SIG-M5 treated with dmso at 0.1 percent for 504 hours (cell line): ENCODE results near the gene DHPS.

Source experiments
- DNase-seq: peaks from one replicate; lab custom pipeline; 2025; ENCODE audit not compliant: unreplicated experiment; lab: John Stamatoyannopoulos, UW

Gene DHPS

DNA sequence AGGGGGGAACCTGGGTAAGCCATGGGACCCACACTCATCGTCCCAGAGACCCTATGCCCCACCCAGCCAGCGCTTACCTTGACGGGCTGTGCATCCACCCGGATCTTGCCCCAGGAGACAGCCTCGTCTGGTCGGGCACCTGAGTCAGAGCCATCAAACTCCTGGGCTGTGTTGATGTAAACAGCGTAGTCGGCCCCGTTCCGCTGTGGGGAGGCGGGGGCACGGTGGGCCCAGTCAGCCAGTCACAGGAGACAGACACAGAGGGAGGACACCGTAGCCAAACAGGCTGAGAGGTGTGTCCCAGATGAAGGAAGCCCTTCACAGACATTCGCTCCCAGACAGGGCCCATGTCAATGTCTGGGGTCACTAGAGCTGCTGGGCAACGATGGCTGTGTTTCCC is 5.7 kb downstream of the DHPS start:
- DNase-seq, result no peak

DNA sequence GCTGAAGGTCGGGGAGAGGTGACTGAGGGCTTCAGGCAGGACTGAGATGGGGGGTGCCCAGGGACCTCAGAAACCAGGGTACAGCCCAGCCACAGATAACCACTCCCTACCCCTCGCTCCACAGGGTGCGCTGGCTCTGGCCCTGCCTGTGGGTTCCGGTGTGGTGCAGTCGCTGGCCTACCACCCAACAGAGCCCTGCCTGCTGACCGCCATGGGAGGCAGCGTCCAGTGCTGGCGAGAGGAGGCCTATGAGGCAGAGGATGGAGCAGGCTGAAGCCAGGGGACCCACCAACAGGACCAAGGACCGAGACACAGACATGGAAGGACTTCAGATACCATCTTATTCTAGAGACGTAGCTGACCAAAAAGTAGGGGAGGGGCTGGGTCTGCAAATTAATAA is 6.3 kb downstream of the DHPS start:
- DNase-seq, result no peak

DNA sequence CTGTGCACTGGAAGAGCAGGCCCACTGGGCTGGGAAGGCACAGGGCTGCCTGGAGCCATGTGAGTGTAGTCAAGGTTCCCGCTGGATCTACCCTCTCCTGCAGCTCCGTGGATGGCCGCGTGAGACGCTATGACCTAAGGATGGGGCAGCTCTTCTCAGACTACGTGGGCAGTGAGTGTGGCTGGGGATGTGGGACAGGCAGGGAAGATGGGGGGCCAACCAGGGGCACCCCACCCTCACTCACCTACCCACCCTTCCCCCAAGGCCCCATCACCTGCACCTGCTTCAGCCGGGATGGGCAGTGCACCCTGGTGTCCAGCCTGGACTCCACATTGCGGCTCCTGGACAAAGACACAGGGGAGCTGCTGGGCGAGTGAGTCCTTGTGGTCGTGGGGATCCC is 8.9 kb downstream of the DHPS start:
- no peak for DNase-seq

DNA sequence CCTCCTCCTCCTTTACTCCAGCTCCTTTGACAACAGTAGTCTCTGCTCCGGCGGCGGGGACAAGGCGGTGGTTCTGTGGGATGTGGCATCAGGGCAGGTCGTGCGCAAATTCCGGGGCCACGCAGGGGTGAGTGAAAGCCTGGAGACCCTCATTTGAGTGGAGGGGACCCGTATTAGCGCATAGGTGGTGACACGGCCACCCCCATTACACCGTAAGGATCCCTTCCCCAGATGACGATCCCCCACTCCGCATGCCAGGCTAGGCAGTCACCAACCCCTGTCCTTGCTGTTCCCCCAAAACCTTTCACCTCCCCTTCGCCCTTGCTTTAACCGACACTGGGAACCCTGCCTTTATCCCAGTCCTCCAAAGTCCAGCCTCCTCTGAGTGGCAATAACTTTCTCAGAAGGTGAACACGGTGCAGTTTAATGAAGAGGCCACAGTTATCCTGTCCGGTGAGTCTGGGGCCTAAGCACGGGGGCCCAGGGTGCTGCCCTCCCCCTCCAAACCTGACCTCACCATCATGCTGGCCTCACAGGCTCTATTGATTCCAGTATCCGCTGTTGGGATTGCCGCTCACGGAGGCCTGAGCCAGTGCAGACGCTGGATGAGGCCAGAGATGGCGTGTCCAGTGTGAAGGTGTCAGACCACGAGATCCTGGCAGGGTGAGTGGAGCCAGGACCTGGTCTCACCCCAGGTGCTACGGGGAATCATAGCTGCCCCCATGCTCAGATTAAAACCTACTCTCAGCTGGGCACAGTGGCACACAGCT is 11.3 kb downstream of the DHPS start:
- DNase-seq, result no peak

DNA sequence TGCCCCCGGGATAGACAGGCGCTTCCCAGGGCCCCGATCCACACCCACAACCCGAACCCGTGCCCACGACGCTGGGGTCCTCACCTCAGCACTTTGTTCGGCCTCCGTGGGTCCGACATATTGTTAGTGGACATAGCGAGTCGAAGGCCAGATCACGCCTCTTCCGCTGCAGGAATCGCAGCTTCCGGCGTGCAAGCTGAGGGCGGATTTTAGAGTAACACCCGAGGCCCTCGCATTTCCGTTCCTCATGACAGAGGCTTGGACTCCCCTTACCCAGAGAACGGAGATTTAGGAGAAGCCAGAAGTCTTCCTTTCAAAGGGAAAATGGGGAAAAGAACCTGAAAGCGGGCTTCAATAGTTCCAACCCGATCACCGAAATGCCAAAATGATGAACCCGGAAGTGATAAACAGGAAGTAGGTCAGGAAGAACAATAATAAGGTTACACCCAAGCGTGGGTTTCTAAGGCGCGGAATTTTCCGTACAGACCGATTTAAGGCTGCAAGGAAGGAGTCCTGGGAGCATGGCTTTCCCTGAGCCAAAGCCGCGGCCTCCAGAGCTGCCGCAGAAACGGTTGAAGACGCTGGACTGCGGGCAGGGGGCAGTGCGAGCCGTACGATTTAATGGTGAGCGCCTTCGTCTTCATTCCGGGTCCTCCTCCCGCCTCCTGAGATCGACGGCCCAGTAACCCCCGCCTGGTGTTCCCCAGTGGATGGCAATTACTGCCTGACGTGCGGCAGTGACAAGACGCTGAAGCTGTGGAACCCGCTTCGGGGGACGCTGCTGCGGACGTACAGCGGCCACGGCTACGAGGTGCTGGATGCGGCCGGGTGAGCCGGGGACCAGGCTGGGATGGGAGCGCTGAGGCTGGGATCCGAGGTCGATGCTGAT is 12.2 kb downstream of the DHPS start:
- peak; percentile 78 for DNase-seq

DNA sequence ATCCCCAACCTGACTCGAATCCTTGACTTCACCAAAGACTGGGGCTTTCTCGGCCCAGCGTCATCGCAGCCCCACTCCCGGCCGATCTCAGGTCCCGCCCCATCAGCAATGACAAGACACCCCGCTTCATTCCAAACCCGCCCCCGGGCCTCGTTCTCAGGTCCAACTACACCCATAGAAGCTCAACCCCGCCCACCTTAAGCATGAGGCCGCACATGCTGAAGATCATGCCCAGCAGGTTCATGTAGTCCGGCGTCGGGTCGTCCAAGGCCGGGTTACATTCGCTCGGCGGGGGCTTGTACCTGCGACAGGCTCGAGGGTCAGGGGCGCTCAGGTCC is 12.8 kb downstream of the DHPS start:
- DNase-seq, result peak; percentile 10

DNA sequence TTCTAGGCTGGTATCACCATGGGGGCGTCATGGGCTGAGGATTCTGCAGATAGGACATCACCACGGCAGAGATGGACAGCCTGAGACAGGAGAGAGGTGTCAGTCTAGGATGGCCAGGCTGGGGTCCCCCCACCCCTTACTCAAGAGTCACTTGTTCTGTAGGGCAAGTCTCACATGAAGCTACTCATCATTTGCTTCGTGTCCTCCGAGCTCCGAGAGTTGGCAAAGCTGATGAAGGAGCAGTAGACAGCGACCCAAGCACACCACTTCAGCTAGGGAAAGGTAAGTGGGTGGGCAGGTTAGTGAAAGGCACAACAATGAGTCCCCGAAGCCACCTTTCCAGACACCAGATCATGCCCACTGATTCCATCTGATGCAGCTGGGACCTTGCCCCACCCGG is 13.3 kb downstream of the DHPS start:
- DNase-seq, result no peak

DNA sequence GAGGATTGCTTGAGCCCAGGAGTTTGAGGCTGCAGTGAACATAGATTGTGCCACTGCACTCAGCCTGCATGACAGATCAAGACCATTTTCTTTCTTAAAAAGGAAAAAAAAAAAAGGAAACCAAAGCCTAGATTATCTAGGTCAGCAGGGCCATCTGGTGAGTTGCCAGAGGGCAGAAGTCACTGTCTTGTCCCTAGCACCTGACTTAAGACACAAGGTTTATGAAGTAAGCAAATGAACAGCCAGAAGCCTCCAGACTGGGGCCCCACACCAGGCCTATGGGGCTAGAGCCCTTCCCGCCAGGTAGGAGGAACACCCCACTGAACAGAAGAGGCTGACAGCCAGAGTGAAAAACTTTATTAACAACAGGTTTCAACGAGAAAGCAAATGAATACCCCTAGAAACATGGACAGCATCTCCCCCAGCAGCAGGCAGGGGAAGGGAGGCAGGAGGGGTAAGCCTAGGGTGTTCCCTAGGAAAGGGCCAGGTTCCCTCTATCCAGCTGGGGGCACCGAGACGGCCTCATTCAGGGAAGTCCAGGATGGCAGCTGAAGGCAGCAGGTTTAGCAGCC is 13.9 kb downstream of the DHPS start:
- DNase-seq, result no peak

DNA sequence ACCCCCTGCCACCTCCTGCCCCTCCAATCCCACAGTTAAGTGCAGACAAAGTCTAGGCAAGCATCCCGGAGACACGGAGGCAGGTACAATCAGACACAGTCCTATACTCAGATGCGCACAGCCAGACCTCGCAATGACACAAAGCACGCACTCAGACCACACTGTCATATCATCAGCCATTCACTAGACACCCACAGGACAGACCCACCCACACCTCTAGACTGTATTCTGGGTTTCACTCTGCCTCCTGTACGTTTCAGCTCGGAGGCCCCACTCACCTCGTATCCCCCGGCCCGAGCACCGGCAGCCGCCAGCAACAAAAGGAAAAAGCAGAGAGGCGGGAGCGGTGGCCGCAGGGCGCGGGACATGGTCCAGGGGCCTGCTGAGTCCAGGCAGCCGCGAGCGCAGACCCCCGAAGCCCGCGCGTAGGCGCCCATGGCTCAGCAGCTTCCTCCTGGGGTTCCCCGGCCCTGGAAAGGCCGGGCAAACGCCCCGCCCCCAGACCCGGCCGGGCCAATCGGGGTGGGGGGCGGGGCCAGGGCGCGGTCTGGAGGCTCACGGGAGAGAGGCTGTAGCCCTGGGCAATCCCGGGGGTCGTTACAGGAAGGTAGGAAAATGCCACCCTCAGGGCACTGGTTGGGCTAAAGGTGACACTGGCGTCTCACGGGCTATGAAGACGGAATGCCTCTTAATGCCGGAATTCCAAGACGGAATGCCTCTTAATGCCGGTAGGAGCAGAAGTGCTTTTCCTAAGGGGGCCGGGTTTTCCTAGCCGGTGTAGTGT is 15.2 kb downstream of the DHPS start, which contains the start of the genes MAN2B1 and WDR83:
Gene MAN2B1, minus strand, starts transcription at position 478 of the 784 bp plus-strand sequence. Its CDS starts 41 bp downstream, at position 437.
Gene WDR83, plus strand, starts transcription at position 543 of the 784 bp plus-strand sequence. CDS start 2,984 bp downstream, outside the sequence.
- peak; percentile 67 for DNase-seq

DNA sequence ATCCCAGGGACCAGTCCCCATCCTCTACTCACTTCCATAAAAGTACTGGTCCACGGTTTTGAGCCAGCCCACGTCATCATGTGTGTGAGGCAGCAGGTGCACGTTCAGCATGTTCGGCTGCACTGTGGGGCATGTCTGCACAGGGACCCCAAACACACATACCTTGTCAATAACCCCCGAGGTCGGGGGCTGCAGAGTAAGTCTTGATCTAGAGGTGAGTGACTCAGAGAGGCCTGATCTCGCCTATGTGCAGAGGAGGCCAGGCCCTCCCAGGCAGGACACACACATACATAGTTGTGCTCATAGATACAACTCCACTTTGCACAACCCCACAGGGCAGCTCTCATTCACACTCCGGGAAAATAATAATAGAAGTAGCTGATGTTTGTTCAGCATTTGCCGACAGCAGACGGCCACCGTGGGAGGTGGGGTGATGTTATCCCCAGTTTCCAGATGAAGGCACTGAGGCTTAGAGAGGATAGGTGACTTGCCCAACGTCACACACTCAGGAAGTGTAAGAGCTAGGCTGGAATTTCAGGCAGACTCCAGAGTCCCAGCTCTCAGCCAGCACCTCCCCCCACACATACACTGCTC is 15.9 kb downstream of the DHPS start:
- DNase-seq, result peak; percentile 27

DNA sequence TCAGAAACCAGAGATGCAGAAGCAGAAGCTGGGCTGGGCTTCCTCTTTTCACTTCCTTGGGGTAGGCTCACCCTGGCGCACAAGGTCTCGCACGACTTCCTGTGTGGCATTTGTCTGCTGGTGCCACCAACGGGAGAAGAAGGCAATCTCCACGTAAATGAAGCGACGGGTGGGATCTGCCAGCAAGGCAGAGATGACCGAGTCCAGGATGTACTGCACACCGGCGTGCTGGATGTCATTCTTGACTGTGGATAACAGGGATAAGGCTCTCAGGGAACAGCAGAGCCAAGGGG is 16.5 kb downstream of the DHPS start:
- peak; percentile 83 for DNase-seq

DNA sequence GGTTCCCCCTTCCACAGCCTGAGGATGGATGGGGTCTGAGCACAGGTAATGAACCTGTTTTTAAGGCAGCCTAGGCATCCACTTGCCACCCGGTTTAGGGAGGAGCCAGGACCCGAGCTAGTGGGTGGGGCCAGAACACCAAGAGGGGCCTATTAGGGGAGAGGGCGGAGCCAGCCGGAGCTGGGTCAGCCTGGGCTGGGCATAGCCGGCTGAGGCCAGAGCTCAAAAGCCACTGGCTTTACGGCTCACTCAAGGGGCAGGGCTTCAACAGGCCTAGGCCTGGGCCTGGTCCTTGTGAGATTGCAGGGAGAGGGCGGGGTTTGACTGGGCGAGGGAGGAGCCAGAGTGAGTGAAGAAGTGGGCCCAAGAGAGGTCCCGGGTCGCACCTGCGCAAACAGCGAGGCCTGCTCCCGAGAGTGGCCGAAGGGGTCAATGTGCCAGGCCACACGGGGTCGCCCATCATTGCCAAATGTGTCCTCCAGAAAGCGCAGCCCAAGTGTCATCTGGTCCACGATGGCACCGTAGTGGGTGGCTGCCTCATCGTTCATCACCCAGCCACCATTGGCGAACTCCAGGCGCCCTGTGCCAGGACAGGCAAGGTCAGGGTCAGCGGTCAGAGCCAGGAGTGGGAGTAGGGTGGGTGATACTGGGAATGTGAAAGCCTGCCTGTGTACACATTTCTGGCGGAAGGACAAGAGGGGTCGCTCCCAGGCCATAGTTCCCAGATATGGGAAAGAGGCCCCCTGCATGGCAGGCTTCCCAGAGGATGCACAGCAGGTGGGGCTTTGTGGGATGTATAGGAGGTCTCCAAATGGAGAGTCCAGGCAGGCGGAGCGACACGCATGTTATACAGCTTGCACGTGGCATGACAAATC is 17.0 kb downstream of the DHPS start:
- DNase-seq, result peak; percentile 2

DNA sequence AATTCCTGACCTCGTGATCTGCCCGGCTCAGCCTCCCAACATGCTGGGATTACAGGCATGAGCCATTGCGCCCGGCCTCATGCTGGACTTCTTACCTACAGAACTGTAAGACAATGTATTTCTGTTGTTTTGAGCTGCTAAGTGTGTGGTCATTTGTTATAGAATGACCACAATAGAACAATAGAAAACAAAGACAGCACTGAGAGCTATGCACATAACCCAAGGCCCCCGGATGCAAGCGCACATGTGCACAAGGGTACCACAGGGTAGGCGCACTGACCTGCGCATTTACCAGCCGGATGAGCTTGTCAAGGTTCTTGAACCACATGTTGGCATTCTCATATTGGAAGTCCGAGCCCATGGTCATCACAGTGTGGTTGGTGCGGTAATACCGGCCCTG is 20.7 kb downstream of the DHPS start:
- no peak for DNase-seq

DNA sequence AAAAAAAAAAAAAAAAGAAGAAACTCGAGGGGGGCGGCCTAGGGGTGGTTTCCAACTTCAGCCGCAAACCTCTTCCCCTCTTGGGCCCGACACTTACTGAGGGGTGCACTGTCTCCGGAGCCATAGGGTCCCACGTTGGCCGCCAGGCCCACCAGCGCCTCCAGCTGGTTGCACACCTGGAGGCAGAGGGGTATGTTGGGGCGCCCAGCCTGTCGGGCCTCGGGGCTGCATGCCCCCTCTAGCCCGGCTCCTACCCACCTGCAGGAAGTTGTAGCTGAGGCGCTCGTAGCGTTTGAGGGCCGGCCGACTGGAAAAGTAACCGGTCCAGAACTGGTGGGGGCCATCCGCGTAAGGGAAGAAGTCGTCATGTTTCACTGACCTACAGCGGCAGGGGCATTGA is 23.7 kb downstream of the DHPS start:
- no peak for DNase-seq

DNA sequence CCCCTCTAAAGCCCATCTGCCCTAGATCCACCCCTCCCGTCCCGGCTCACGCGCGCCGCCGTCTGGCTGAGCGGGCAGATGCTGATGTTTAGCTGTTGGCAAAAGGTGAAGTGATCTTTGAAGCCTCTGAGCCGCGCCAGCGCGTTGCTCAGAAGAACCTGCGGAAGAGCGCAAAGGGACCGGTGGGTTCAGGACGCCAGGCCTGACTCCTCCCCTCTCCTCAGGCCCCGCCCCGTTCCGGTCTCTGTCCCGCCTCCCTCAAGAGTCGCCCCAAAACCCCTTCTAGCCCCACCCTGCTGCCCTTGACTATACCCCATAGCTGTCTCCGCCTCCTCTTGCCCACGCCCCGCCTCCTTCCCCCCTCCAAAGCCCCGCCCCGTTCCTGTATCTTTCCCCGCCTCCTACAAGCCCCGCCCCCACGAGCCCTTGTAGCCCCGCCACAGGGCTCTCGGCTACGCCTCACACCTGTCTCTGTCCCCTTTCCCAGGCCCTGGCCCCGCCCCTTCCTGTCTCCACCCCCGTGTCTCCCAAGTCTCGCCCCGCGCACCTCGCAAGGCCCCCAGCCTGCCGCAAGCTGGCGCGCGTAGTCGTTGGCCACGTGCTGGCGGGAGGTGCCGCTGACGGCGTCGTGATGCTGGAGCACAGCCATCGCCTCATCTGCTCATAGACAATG is 24.6 kb downstream of the DHPS start:
- DNase-seq, result no peak

DNA sequence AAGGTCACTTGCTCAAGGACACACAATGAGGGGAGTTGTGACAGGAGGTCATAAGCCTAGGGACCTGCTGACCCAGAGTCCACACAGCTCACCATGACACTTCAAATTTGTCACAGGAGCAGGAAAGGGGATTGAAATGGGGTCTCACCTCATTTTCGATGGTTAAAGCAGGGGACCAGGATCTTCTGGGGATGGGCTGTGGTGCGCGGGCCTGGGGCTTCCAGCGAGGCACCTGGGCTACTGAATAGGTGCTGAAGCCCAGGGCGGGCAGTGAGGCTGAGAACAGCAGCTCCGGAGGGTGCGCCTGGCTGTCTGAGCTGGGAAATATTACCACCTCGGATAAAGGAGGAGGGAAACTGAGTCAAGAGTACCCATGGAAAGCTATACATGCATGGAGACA is 26.1 kb downstream of the DHPS start:
- no peak for DNase-seq

DNA sequence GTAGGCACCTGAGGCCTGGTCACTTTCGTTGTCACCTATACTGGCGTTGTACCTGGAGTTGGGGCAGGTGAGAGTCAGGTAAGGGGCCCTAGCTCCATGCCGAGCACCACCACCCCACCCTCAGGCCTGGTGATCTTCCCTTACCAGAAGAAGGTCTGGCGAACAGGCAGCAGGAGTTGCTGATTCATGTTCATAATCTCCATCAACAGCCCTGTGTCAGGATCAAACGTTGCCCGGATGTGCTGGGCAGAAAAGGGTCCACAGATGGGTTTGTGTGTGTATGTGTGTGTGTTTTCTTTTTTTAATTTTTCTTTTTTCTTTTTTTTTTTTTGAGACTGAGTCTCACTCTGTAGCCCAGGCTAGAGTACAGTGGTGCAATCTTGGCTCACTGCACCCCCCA is 29.5 kb downstream of the DHPS start:
- DNase-seq, result no peak

DNA sequence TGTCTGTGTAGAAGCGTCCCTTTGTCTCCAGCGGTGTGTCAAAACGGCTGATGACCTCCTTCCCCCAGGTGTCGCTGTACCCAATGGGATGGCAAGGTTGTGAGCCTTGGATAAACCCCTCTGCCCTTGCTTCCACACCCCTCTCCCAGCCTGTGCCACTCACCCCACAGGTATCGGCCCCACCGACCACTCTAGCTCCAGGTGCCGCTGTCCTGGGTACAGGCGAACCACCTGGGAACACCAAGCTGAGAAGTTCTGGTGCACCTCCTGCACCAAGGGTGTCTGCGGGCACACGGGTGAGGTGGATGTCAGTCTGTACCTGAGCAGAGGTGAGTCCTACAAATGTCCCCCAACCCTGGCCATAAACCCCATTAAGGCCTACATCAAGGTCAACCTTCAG is 31.7 kb downstream of the DHPS start:
- no peak for DNase-seq

DNA sequence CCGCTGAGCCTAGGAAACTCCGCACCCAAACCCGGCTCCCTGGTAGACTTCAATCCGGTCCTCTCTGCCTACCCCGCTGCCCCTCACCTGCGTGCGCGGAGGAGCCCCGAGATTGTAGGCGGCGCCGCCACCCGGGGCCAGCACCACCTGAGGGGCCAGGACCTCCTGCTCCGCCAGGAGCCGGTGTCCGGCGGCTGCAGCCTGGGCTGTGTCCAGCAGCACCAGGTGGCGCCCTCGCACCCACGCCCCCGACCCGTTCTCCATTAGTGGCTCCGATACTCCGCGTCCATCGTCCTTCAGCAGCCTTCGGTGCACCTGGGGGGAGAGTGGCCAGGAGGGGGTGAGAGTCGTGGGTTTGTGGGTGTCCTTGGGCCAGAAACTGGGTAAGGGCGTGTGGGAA is 33.6 kb downstream of the DHPS start:
- DNase-seq, result no peak
